Posterior cingulate gyrus (tissue), 11 donors: ENCODE data around the gene IER5L.

ENCODE experiments used
- DNase-seq, 10 donors: peaks; one replicate each; pipeline versions ENCODE4 v3.0.0 to v3.0.0-alpha.2; 2020 to 2021; ENCODE audit warnings: mixed read lengths in 3 of 10
- intact Hi-C: fragments of 100-400 bp; cut with DNase I; formaldehyde crosslinking; loops from one replicate; pipeline ENCODE4 v1.15.1; 2023

The IER5L gene

DNA sequence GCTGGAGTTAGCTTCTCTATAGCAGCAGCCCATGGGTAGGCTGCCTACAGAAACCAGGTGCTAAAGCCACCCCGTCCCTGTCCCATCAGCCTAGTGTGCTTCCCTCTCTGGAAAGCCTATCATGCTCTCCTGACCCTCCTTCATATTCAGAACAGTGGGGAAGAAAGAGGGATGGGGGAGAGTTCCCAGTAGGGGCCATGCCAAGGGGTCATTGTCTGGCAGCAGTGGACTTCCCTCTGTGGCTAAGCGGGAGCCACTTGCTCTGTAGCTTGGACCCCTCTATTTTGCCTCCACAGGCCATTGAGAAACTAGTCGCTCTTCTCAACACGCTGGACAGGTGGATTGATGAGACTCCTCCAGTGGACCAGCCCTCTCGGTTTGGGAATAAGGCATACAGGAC lies 49.4 kb downstream of the IER5L start:
- DNase-seq, result no peak
- intact Hi-C loops, result no loop called here

DNA sequence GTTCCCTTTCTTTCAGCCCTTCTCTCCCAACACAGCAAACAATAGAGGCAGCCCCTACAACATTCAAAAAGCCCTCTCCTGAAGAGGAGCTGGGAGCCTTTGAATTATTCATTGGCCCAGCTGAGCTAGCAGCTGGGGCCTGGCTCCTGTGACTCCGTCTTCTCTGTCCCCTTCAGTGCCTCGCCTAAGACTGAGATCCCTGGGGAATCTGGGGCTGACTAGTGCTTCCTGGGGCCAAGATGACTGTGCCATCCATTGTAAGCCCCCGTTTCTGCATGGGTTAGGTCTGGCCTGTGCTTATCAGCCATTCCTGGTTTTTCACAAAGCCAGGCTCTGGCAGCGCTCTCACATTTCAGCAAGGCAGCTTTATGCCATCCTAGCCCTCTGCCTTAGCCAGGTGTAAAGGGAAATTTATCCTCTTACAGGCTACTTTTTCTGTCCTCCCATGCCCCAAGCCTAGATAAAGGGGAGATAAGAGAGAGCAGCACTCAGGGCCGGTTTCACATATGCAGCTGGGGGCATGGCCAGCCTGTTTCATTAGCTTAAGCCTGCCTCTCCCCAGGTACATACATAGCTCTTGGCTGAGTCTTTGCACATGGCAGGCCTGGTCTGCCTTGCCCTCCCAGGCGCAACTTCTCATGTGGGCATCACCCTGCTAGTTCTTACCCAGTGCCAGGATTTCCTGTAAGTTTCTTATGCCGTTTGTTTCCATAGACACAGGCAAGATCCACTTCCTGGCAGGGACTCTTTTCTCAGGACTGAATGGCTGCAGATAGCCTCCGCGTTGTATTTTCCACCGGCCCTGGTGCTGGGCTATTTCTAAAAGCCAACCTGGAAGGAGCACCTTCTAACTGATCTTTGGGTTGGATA lies 51.1 kb downstream of the IER5L start:
- intact Hi-C loops, result no loop called here
- DNase-seq, result peak in 1 of 10 donors; percentile 39
